NOMO-1 treated with DMSO at 0.1 percent for 48 hours (cell line): ENCODE data around the gene SLC35B3.
"Not testable (repeated sequence)": the region's sequence is repeated elsewhere in the genome, so short reads cannot be mapped to it uniquely, and the experiment has no call there.

Experiments
- DNase-seq: peaks from one replicate; lab custom pipeline; 2025; ENCODE audit not compliant: unreplicated experiment; lab: John Stamatoyannopoulos, UW

The SLC35B3 gene

GRCh38 chr6:8415280-8415679, 20.1 kb downstream of the SLC35B3 start:
- no peak for DNase-seq

GRCh38 chr6:8414844-8415243, 20.5 kb downstream of the SLC35B3 start:
- DNase-seq, result no peak

- not testable (repeated sequence) for DNase-seq
These were observed 29.4 kb downstream of the SLC35B3 start for GRCh38 chr6:8405946-8406345.

GRCh38 chr6:8402546-8402945, 32.8 kb downstream of the SLC35B3 start:
- DNase-seq, result no peak

- no peak for DNase-seq
These were observed 34.7 kb downstream of the SLC35B3 start for GRCh38 chr6:8400663-8401062.

GRCh38 chr6:8392569-8392968, 42.8 kb downstream of the SLC35B3 start:
- peak; percentile 74 for DNase-seq

GRCh38 chr6:8391934-8392333, 43.4 kb downstream of the SLC35B3 start:
- DNase-seq, result no peak

- no peak for DNase-seq
These were observed 46.1 kb downstream of the SLC35B3 start for GRCh38 chr6:8389036-8389818.

- DNase-seq, result no peak
These were observed 47.4 kb downstream of the SLC35B3 start for GRCh38 chr6:8387942-8388437.

GRCh38 chr6:8383584-8383983, 51.8 kb downstream of the SLC35B3 start:
- no peak for DNase-seq

GRCh38 chr6:8382434-8382833, 52.9 kb downstream of the SLC35B3 start:
- DNase-seq, result no peak

- no peak for DNase-seq
These were observed 59.4 kb downstream of the SLC35B3 start for GRCh38 chr6:8375916-8376315.
